Ascending aorta (tissue), 2 donors: ENCODE data around the gene PPA1. TPM values are rescaled to one million over a fixed set of nuclear protein-coding genes. Genes with fewer than 3 reads are reported as not detected.

ENCODE experiments used
- DNase-seq, 2 donors: peaks; one replicate each; pipeline ENCODE4 v3.0.0-alpha.2; 2019; ENCODE audit warnings: low spot score in 2 of 2
- H3K27ac ChIP-seq, 2 donors: fragments of 200-600 bp; sonication (generic); one replicate each; pipeline ENCODE4 v1.5.1; 2016 to 2017; ENCODE audit warnings: mild to moderate bottlenecking in 1 of 2
- H3K27me3 ChIP-seq: fragments of 200-600 bp; sonication (generic); one replicate; pipeline ENCODE4 v1.5.1; 2017
- H3K36me3 ChIP-seq, 2 donors: fragments of 200-600 bp; sonication (generic); one replicate each; pipeline ENCODE4 v1.5.1; 2016
- H3K4me1 ChIP-seq, 2 donors: fragments of 200-600 bp; sonication (generic); one replicate each; pipeline ENCODE4 v1.5.1; 2016 to 2017; ENCODE audit warnings: mild to moderate bottlenecking in 1 of 2
- H3K4me3 ChIP-seq, 2 donors: fragments of 200-600 bp; sonication (generic); one replicate each; pipeline ENCODE4 v1.5.1; 2016 to 2017; ENCODE audit warnings: mild to moderate bottlenecking in 1 of 2
- H3K9me3 ChIP-seq, 2 donors: fragments of 200-600 bp; sonication (generic); one replicate each; pipeline ENCODE4 v1.5.1; 2016
- intact Hi-C: fragments of 100-400 bp; cut with DNase I; formaldehyde crosslinking; loops from one replicate; pipeline ENCODE4 v1.15.1; 2023
- total RNA-seq: library from RNA; depleted of rRNA; stranded (reverse); fragments of >200 nt; gene quantifications from one replicate; pipeline ENCODE4 v1.1.0, GENCODE V29; 2016
- TF ChIP-seq, protein P1 (sequence below), 3 experiments: fragments of 200-600 bp in 2 of 3; fragments of 450-650 bp in 1 of 3; sonication (generic) in 2 of 3; IDR thresholded peaks; one replicate each; pipeline ENCODE4 v1.5.1; 2016 to 2019; ENCODE audit warnings: antibody characterized with exemption in 3 of 3, mild to moderate bottlenecking in 1 of 3, moderate library complexity in 1 of 3

The PPA1 gene
- total RNA-seq, 1 donor from 2014 or later = 66.4 TPM

DNA sequence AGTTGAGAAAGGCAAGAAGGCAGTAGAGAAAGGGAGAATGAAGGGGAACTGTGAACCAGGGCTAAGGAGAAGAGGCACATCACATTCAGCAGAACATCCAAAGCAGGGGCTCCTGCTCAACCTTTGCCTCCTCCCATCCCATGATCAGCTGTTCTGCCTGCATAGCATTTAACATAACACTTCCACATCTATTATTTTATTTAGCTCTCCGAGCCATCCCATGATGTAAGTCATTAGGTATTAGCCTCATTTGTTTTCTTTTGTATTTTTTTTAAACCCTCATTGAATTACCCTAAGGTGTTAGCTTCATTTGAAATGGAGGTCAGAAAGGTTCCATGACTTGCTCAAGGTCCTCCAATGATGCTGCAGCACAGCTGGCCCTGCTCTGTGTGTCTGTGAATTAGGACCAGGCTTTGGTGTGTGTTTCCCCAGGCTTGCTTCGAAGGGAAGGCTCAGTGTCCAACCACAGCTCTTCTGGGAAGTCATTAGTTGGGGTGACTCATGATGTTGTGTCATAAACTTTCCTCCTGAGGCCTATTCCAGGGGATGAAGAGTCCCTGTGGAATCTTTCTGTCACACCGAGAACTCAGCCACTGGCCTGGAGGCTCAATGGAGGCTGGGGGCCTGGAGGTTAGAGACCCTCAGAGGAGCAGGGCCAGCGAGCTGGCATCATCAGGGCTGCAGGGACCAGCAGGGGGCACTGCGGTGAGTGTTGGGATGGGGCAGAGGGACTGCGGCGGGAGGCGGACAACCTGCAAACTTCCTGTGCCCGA, 34.1 kb upstream of the PPA1 start:
- TF ChIP-seq, protein P1, sequence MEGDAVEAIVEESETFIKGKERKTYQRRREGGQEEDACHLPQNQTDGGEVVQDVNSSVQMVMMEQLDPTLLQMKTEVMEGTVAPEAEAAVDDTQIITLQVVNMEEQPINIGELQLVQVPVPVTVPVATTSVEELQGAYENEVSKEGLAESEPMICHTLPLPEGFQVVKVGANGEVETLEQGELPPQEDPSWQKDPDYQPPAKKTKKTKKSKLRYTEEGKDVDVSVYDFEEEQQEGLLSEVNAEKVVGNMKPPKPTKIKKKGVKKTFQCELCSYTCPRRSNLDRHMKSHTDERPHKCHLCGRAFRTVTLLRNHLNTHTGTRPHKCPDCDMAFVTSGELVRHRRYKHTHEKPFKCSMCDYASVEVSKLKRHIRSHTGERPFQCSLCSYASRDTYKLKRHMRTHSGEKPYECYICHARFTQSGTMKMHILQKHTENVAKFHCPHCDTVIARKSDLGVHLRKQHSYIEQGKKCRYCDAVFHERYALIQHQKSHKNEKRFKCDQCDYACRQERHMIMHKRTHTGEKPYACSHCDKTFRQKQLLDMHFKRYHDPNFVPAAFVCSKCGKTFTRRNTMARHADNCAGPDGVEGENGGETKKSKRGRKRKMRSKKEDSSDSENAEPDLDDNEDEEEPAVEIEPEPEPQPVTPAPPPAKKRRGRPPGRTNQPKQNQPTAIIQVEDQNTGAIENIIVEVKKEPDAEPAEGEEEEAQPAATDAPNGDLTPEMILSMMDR (IDR thresholded peaks at IDR 0.05) = no peak
- H3K4me3 ChIP-seq = no peak overlapping the region
- no peak overlapping the region for H3K27ac ChIP-seq
- intact Hi-C loops = loop anchor here (10.0 kb wide), 2 partner anchors 57 to 1307 kb away; no protein-coding TSS in a partner anchor
- H3K4me1 ChIP-seq = no peaks in the 10 kb centered on the region
- no peaks in the 10 kb centered on the region for H3K36me3 ChIP-seq
- H3K27me3 ChIP-seq = no peaks in the 10 kb centered on the region
- H3K9me3 ChIP-seq = no peaks in the 10 kb centered on the region
- DNase-seq = no peak

DNA sequence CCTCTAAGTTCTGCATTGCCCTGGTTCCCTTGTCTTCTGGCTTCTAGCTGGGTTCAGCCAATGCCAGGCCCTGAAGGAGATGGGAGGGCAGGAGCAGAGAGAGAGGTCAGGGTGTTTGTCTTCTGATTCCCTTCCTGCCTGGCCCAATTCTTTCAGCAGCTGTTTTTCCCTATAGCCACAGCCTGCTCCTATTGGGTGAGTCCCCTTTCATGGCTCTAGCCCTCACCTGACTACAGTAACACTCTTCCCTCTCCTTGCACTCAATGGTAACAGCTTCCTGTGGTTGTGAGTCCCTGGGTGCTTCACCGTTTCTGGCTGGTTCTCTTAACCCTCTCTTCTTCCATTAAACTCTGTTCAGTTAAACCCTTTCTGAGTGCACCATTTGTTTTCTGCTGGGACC, 33.5 kb upstream of the PPA1 start:
- Histone ChIP-seq H3K4me1 (no peaks in the 10 kb centered on the region), H3K27ac (no peak overlapping the region), H3K27me3 (no peaks in the 10 kb centered on the region), H3K4me3 (no peak overlapping the region), H3K9me3 (no peaks in the 10 kb centered on the region), H3K36me3 (no peaks in the 10 kb centered on the region)
- DNase-seq = no peak
- TF ChIP-seq, protein P1 (IDR thresholded peaks at IDR 0.05) = no peak
- intact Hi-C loops = loop anchor here (10.0 kb wide), 2 partner anchors 58 to 1308 kb away; no protein-coding TSS in a partner anchor

DNA sequence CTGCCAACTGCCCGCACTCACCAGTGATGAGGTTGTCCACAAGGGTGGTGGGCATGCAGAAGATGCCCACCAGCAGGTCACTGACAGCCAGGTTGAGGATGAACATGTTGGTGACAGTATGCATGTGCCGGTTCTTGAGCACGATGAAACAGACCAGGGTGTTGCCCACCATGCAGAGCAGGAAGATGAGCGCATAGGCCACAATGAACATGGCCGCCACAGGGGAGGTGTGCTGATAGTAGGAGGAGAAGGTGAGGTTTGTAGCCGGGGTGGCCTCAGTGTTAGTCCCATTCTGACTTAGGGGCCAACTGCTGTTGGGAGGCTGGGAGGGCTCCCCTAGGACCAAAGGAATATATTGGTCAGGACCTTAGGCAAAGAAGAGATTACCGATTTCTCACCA, 32.8 kb upstream of the PPA1 start:
- no peak overlapping the region for H3K27ac ChIP-seq
- no peaks in the 10 kb centered on the region for H3K9me3 ChIP-seq
- intact Hi-C loops = loop anchor here (10.0 kb wide), 2 partner anchors 59 to 1309 kb away; no protein-coding TSS in a partner anchor
- no peak overlapping the region for H3K4me3 ChIP-seq
- TF ChIP-seq, protein P1 (IDR thresholded peaks at IDR 0.05) = no peak
- no peaks in the 10 kb centered on the region for H3K36me3 ChIP-seq
- H3K4me1 ChIP-seq = no peaks in the 10 kb centered on the region
- H3K27me3 ChIP-seq = no peaks in the 10 kb centered on the region
- DNase-seq = no peak

DNA sequence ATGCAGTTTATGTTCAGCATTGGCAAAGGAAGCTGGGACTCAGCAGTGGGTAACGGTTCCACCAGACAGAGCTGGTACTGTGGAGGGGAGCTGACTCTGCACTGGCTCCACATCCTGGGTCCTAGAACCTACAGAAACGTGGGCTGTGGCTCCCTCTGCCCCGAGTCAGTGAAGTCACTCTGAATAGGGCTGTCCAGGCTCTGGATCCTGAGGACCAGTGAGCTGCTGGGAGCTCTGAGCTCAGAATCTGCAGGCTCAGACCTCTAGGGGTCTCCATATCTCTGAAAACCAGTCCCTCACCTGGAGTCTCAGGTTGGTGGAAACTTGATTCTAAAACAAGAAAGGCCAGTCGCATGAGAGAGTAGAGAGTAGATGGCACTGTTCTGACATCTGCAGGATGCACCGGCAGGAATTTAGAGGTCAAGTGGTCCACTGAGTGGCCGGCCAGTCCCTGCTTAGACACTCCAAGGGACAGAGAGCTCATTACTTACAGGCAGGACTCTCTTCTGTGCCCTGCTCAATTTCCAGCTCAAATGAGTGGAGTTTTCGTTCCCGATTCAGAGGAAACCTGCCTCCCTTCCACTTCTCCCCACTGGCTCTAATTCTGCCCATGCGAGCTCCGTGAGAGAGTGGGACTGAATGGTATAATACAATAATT, 31.9 kb upstream of the PPA1 start:
- intact Hi-C loops = loop anchor here (10.0 kb wide), 2 partner anchors 60 to 1310 kb away; no protein-coding TSS in a partner anchor
- no peak for DNase-seq
- Histone ChIP-seq H3K9me3 (no peaks in the 10 kb centered on the region), H3K4me1 (no peaks in the 10 kb centered on the region), H3K4me3 (no peak overlapping the region), H3K27ac (no peak overlapping the region), H3K27me3 (no peaks in the 10 kb centered on the region), H3K36me3 (no peaks in the 10 kb centered on the region)
- TF ChIP-seq, protein P1 (IDR thresholded peaks at IDR 0.05) = no peak

DNA sequence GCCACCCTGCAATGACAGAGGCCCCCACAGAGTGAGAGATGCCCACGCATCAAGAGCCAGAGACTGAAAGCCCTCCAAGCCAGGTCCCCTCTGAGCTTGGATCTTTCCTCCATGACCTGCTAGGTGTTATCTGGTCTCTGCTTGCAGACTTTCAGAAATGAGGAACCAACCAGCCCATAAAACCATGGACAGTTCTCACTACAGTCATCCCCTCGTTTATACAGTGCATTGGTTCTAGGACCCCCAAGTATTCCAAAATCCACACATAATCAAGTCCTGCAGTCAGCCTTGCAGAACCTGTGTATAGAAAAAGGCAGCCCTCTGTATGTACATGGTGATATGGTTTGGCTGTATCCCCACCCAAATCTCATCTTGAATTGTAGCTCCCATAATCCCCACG, 27.5 kb upstream of the PPA1 start:
- Histone ChIP-seq H3K27ac (no peak overlapping the region), H3K27me3 (no peaks in the 10 kb centered on the region), H3K9me3 (no peaks in the 10 kb centered on the region), H3K4me1 (no peaks in the 10 kb centered on the region), H3K4me3 (no peak overlapping the region), H3K36me3 (no peaks in the 10 kb centered on the region)
- DNase-seq = no peak
- TF ChIP-seq, protein P1 (IDR thresholded peaks at IDR 0.05) = no peak
- intact Hi-C loops = loop anchor here (10.0 kb wide), 2 partner anchors 64 to 1314 kb away; no protein-coding TSS in a partner anchor
